DOHH2 (cell line): ENCODE measurements around the gene KYAT1.

Source experiments
- CTCF ChIP-seq: fragments of 200-600 bp; sonication (generic); IDR thresholded peaks from one replicate; pipeline ENCODE4 v1.5.1; 2014; ENCODE audit warnings: antibody characterized with exemption, mild to moderate bottlenecking, low read depth, low read length; ENCODE audit not compliant: poor library complexity, severe bottlenecking
- EZH2phosphoT487 ChIP-seq: fragments of 200-600 bp; sonication (generic); IDR thresholded peaks from 2 replicates; pipeline ENCODE4 v1.6.1; 2017; ENCODE audit warnings: borderline replicate concordance, mild to moderate bottlenecking, antibody characterized with exemption, low read length, moderate library complexity, mixed read lengths

DNA sequence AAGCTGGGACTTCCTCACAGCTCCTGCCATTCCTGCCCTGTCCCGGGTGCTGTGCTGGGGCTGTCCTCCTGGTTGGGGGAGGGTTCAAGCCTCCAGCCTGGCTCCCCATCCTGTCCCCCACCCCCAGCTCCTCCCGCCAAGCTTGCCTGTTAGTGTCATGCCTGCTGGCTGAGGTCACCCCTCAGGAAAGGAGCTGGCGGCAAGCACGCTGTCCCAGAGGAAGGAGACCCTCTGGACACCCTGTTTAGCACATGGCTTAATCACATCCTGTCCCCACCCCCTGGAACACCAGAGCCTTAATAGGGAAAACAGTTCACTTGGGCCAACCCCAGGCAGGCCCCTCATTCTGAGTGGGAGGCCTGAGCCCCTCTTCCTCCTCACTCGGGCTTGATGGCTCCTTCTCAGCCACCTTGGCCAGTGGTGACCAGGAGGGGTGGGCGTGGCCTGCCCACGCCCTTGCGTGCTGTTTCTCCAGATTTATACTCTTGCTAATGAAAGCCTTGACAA is 29.8 kb upstream of the KYAT1 start:
- TF ChIP-seq CTCF (no peak), EZH2phosphoT487 (no peak)
